NOMO-1 (cell line): ENCODE measurements around the gene GRIFIN.
A peak's percentile ranks its signal among the peaks of the same experiment; 100 is the strongest.
"Not testable (repeated sequence)": the region's sequence is repeated elsewhere in the genome, so short reads cannot be mapped to it uniquely, and the experiment has no call there.

Source experiments
- DNase-seq, 2 experiments: peaks; one replicate each; lab custom pipeline; 2025; ENCODE audit not compliant: unreplicated experiment in 2 of 2; lab: John Stamatoyannopoulos, UW

GRIFIN gene

GRCh38 chr7:2461268-2462026 lies 14.8 kb downstream of the GRIFIN start:
- no peak for DNase-seq

- DNase-seq, result no peak
These were observed 15.6 kb downstream of the GRIFIN start for GRCh38 chr7:2460641-2461040.

GRCh38 chr7:2460188-2460587 lies 16.0 kb downstream of the GRIFIN start:
- DNase-seq, result no peak

GRCh38 chr7:2459674-2460073 lies 16.5 kb downstream of the GRIFIN start:
- DNase-seq, result no peak

GRCh38 chr7:2453849-2454248 lies 22.3 kb downstream of the GRIFIN start:
- DNase-seq, result not testable (repeated sequence)

GRCh38 chr7:2452643-2453270 lies 23.4 kb downstream of the GRIFIN start:
- DNase-seq, result no peak

GRCh38 chr7:2452074-2452507 lies 24.1 kb downstream of the GRIFIN start:
- no peak for DNase-seq

GRCh38 chr7:2451171-2452073 lies 24.8 kb downstream of the GRIFIN start:
- peak; percentile 58 to 77 for DNase-seq

GRCh38 chr7:2450198-2451107 lies 25.7 kb downstream of the GRIFIN start:
- DNase-seq, result no peak

GRCh38 chr7:2446676-2447075 lies 29.5 kb downstream of the GRIFIN start:
- DNase-seq, result no peak

- no peak for DNase-seq
These were observed 30.2 kb downstream of the GRIFIN start for GRCh38 chr7:2445898-2446555.

GRCh38 chr7:2445047-2445446 lies 31.2 kb downstream of the GRIFIN start:
- DNase-seq, result no peak

GRCh38 chr7:2444476-2444875 lies 31.7 kb downstream of the GRIFIN start:
- DNase-seq, result no peak

GRCh38 chr7:2443491-2443890 lies 32.7 kb downstream of the GRIFIN start:
- DNase-seq, result no peak

GRCh38 chr7:2441430-2442058 lies 34.7 kb downstream of the GRIFIN start:
- peak in 1 of 2 experiments; percentile 48 for DNase-seq

- DNase-seq, result no peak
These were observed 35.5 kb downstream of the GRIFIN start for GRCh38 chr7:2440608-2441245.

GRCh38 chr7:2438775-2439174 lies 37.4 kb downstream of the GRIFIN start:
- DNase-seq, result no peak

- no peak for DNase-seq
These were observed 38.0 kb downstream of the GRIFIN start for GRCh38 chr7:2438186-2438585.
